Measurements from ENCODE around the gene TMC4.

TMC4 gene

DNA sequence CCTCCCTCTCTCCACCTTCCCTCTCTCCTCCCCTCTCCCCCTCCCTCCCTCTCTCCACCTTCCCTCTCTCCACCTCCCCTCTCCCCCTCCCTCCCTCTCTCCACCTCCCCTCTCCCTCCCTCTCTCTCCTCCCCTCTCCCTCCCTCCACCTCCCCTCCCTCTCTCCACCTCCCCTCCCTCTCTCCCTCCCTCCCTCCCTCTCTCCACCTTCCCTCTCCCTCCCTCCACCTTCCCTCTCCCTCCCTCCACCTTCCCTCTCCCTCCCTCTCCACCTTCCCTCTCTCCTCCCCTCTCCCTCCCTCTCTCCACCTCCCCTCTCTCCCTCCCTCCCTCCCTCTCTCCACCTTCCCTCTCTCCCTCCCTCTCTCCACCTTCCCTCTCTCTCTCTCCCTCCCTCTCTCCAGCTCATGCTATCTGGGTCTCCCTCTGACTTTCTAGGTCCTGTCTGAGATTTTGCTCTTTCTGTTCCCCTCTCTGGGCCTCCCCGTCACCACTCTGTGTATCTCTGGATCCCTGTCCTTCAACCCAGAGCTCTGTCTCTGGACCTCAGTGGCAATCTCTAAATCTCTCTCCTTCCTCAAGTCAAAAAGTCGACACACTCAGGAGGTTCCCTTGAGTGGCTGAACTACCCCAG is 38.9 kb downstream of the TMC4 start:
- no peak overlapping the region for H3K4me3 ChIP-seq (ENCODE audit: low read depth, low read length)
- DNase-seq (ENCODE audit: low read depth): no peak
- TF ChIP-seq, protein P1, sequence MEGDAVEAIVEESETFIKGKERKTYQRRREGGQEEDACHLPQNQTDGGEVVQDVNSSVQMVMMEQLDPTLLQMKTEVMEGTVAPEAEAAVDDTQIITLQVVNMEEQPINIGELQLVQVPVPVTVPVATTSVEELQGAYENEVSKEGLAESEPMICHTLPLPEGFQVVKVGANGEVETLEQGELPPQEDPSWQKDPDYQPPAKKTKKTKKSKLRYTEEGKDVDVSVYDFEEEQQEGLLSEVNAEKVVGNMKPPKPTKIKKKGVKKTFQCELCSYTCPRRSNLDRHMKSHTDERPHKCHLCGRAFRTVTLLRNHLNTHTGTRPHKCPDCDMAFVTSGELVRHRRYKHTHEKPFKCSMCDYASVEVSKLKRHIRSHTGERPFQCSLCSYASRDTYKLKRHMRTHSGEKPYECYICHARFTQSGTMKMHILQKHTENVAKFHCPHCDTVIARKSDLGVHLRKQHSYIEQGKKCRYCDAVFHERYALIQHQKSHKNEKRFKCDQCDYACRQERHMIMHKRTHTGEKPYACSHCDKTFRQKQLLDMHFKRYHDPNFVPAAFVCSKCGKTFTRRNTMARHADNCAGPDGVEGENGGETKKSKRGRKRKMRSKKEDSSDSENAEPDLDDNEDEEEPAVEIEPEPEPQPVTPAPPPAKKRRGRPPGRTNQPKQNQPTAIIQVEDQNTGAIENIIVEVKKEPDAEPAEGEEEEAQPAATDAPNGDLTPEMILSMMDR (IDR thresholded peaks at IDR 0.05; ENCODE audit: control insufficient read depth, extremely low read depth, insufficient read depth): no peak

DNA sequence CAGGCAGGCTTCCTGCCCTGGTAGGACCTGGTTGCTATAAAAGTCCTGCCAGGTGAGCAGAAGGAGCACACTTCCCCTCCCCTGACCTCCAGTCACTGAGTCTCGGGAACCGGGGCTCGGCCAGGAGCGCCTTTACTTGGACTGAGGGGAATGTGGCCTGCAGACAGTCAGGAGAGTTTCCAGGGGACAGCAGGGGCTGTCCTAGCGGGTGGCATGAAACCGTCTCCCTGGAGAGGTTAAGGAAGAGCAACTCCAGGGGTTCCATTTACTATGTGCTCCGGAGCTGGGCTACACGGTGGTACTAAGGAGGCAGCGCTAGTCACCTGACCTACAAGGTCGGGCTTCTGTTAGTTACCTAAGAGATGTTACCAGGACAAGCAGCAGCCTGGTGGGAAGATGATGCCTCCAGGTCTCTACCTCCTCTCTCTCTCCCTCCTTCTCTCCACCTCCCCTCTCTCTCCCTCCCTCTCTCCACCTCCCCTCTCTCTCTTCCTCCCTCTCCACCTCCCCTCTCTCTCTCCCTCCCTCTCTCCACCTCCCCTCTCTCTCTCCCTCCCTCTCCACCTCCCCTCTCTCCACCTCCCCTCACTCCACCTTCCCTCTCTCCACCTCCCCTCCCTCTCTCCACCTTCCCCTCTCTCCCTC is 39.5 kb downstream of the TMC4 start:
- no peak overlapping the region for H3K4me3 ChIP-seq (ENCODE audit: low read depth, low read length)
- TF ChIP-seq, protein P1 (IDR thresholded peaks at IDR 0.05; ENCODE audit: control insufficient read depth, extremely low read depth, insufficient read depth): no peak
- no peak for DNase-seq (ENCODE audit: low read depth)

DNA sequence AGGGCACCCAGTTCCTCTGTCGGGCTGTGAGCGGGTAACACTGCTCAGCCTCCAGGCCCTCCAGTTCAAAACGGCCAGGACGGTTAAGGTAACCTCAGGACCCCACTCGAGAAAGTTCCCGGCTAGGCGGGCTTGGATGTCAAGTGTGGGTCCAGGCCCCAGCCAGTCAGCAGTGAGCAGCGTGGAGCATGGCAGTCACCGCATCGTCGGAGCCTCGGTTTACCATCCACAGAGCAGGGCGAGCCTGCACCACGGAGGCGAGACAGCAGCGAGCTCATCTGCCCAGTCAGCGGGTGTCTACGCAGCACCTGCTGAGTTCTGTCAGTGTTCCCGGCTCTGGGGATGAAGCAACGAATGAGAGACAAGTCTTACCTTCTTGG is 43.4 kb downstream of the TMC4 start:
- no peak overlapping the region for H3K4me3 ChIP-seq (ENCODE audit: low read depth, low read length)
- TF ChIP-seq, protein P1 (IDR thresholded peaks at IDR 0.05; ENCODE audit: control insufficient read depth, extremely low read depth, insufficient read depth): no peak
- DNase-seq (ENCODE audit: low read depth): no peak

DNA sequence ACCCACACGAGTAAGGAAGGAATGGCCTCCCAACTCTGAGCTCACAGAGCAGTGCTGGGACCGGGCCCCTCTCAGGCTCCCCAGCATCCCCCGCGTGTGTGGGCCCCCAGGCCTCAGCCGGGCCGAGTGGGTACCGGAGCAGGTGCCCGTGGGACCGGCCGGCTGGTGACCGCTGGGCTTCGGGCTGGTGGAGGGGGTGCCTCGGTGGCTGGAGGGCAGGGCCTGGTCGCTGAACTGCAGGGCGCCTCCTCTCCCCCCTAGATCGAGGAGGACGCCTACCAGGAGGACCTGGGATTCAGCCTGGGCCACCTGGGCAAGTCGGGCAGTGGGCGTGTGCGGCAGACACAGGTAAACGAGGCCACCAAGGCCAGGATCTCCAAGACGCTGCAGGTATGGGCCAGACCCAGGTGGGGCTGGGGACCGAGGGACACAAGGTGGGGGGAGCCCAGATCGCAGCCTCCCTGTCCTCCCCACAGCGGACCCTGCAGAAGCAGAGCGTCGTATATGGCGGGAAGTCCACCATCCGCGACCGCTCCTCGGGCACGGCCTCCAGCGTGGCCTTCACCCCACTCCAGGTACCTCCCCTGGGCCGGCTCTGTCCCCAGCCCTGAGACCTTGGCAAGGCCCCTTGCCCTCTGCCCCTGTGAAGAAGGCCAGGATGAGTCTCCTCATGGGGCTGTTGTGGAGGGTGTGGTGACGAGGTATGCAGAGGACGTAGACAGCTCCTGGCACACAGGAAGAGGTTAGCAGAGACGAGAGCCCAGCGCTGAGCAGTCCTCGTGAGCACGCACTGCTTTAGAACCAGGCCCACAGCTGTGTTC is 44.0 kb downstream of the TMC4 start:
- H3K4me3 ChIP-seq (ENCODE audit: low read depth, low read length): no peak overlapping the region
- DNase-seq (ENCODE audit: low read depth): no peak
- TF ChIP-seq, protein P1 (IDR thresholded peaks at IDR 0.05; ENCODE audit: control insufficient read depth, extremely low read depth, insufficient read depth): no peak

DNA sequence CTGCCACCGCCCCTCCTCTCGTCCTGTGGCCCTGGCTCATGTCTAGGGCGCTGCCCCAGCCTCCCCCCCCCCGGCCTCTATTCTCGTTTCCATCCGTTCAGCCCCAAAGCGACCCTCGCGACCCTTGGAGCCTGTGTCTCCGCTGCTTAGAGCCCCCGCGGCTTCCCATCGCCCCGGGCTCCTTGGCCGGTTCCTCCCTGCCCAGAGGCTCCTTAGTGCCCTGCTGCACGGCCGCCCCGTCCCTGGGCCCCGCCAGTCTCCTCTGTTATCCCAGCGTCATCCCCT is 44.6 kb downstream of the TMC4 start:
- TF ChIP-seq, protein P1 (IDR thresholded peaks at IDR 0.05; ENCODE audit: control insufficient read depth, extremely low read depth, insufficient read depth): no peak
- DNase-seq (ENCODE audit: low read depth): no peak
- H3K4me3 ChIP-seq (ENCODE audit: low read depth, low read length): no peak overlapping the region

DNA sequence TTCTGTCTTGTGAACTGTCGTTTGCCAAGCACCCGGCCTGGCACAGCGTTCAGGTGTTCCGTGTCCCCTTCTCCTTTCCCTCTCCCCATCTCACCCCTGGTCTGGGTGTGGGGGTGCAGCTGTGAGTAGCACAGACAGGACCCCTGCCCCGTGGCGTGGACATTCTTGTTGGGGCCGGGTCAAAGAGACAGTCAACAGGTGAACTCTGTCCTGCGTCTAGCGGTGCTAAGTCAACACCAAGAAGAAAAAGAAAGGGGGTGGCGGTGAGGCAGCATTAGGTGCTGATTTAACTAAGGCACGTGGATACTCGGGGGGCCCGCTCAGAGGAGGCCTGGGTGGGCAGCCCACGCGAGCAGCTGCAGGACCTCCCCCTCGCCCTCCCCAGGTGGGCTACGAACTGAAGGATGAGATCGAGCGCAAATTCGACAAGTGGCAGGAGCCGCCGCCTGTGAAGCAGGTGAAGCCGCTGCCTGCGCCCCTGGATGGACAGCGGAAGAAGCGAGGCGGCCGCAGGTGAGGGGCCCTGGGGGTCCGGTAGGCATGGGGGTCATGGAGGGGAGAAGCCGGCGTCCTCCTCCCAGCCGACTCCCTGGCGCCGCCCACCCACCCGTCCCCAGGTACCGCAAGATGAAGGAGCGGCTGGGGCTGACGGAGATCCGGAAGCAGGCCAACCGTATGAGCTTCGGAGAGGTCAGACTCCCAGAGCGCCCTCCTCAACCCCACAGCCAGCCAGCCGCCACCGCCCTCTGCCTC is 45.1 kb downstream of the TMC4 start:
- no peak for DNase-seq (ENCODE audit: low read depth)
- no peak overlapping the region for H3K4me3 ChIP-seq (ENCODE audit: low read depth, low read length)
- TF ChIP-seq, protein P1 (IDR thresholded peaks at IDR 0.05; ENCODE audit: control insufficient read depth, extremely low read depth, insufficient read depth): no peak

Measured in LNCaP clone FGC (cell line).